ENCODE measurements around the gene HAUS7.
"Not testable (repeated sequence)": the region's sequence is repeated elsewhere in the genome, so short reads cannot be mapped to it uniquely, and the experiment has no call there.

HAUS7 gene

GRCh38 chrX:153404333-153404732, 66.0 kb downstream of the HAUS7 start:
- H3K27ac Mint-ChIP-seq; H3K36me3 Mint-ChIP-seq; ATAC-seq (ENCODE audit: low read depth); H3K4me3 Mint-ChIP-seq; H3K27me3 Mint-ChIP-seq; H3K4me1 Mint-ChIP-seq; H3K9me3 Mint-ChIP-seq; DNase-seq (ENCODE audit: low spot score in 2 of 2): not testable (repeated sequence)

- Mint-ChIP-seq H3K27me3 (peaks cover 2% of the 10 kb centered on the region), H3K9me3 (no peaks in the 10 kb centered on the region), H3K36me3 (no peaks in the 10 kb centered on the region), H3K27ac (no peak within 1 kb of the TSS), H3K4me1 (peaks cover 3% of the 10 kb centered on the region), H3K4me3 (no peak within 1 kb of the TSS)
- ATAC-seq (ENCODE audit: low read depth) (no peak), DNase-seq (ENCODE audit: low spot score in 2 of 2) (no peak)
These were observed 69.1 kb downstream of the HAUS7 start, which contains the start of gene PNMA6E for GRCh38 chrX:153401133-153401764. Gene PNMA6E (minus strand): TSS chrX:153401350. CDS start chrX:153398849, 2,501 bp downstream.

- H3K4me1 Mint-ChIP-seq = peaks cover 3% of the 10 kb centered on the region
- H3K36me3 Mint-ChIP-seq = no peaks in the 10 kb centered on the region
- H3K9me3 Mint-ChIP-seq = no peaks in the 10 kb centered on the region
- H3K27ac Mint-ChIP-seq = no peak overlapping the region
- H3K27me3 Mint-ChIP-seq = peaks cover 2% of the 10 kb centered on the region
- ATAC-seq (ENCODE audit: low read depth) (peak; percentile 82), DNase-seq (ENCODE audit: low spot score in 2 of 2) (peak; percentile 38 to 46)
- H3K4me3 Mint-ChIP-seq = no peak overlapping the region
These were observed 69.9 kb downstream of the HAUS7 start for GRCh38 chrX:153400146-153401132.

- H3K9me3 Mint-ChIP-seq = no peaks in the 10 kb centered on the region
- H3K4me3 Mint-ChIP-seq = no peak overlapping the region
- H3K27ac Mint-ChIP-seq = no peak overlapping the region
- DNase-seq (ENCODE audit: low spot score in 2 of 2) = no peak
- H3K4me1 Mint-ChIP-seq = peaks cover 3% of the 10 kb centered on the region
- H3K36me3 Mint-ChIP-seq = no peaks in the 10 kb centered on the region
- H3K27me3 Mint-ChIP-seq = peaks cover 4% of the 10 kb centered on the region
- ATAC-seq (ENCODE audit: low read depth) = no peak
These were observed 72.0 kb downstream of the HAUS7 start for GRCh38 chrX:153398275-153398960.
